Measurements from ENCODE around the gene KPTN. TPM values are rescaled to one million over a fixed set of nuclear protein-coding genes. Genes with fewer than 3 reads are reported as not detected.
"Not testable (repeated sequence)": the region's sequence is repeated elsewhere in the genome, so short reads cannot be mapped to it uniquely, and the experiment has no call there.

KPTN gene
- total RNA-seq, 1 donor from 2014 or later, result 16.3 TPM

GRCh38 chr19:47492137-47492533 lies 8.1 kb upstream of the KPTN start:
- no peak for DNase-seq (ENCODE audit: low spot score)

- DNase-seq (ENCODE audit: low spot score), result no peak
These were observed 7.5 kb upstream of the KPTN start for GRCh38 chr19:47491358-47492136.

DNA sequence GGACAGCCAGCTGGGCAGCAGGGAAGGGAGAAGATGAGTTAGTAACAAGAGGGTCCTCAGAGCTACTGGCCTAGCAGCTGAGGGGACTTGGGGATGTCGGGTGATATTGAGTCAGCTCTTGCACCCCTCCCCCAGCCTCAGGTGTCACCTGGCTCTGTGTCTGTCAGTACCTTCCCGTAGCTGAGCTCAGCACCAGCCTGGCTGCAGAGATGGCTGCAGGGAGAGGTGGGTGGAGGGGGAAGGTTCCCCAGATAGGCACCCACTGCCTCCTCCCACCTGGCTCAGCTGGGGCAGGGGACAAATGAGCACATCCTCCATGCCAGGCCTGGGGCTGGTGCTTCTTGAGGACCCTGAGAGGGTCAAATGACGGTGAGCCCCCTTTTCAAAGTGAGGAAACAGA lies 6.8 kb upstream of the KPTN start:
- DNase-seq (ENCODE audit: low spot score), result no peak

DNA sequence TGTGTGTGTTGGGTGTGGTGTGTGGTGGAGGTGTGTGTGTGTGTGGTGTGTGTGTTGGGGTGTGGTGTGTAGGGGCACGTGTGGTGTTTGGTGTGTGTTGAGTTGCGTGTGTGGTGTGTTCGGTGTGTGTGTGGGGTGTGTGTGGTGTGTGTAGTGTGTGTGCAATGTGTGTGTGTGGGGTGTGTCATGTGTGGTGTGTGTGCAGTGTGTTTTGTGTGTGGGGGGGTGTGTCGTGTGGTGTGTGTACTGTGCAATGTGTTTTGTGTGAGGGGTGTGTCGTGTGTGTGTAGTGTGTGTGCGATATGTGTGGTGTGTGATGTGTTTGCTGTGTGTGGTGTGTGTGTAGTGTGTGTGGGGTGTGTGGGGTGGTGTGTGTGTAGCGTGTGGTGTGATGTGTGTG lies 6.0 kb upstream of the KPTN start:
- no peak for DNase-seq (ENCODE audit: low spot score)

DNA sequence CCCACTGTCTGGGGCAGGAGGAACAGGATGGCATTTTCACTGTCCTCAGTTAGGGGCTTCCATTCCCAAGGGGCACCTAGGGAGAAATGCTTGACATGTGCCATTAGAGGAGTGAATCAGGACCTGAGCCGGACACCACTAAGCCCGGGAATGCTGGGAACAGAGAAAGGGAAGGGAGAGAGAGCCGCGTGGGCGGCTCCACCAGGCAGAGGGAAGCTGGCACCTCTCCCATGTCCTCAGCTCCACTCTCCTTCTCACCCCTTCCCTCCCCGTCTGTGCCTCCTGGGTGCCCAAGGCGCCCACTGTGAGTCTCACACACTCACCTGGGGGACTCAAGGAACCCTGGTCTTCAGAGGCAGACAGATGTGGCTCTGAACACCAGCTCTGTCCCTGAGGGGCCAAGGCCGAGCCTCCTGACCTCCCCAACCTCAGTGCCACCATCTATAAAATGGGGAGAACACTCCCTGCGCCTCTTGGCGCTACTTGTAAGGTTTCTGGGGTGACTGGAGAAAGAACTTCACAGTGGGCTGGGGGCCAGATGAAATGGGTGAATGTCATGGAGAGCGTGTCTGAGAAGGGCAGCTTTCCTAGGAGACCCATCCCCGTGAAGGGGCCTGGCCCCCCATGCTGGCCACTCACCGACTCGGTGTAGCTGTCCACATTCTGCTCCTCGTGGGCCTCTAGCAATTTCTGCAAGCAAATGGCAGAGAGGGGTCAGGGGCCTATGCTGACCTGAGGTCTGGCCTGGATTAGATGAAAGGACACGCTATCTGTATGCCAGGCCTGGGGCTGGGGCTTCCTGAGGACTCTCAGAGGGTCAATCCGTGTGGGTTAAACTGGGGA lies 5.3 kb upstream of the KPTN start:
- DNase-seq (ENCODE audit: low spot score), result no peak

DNA sequence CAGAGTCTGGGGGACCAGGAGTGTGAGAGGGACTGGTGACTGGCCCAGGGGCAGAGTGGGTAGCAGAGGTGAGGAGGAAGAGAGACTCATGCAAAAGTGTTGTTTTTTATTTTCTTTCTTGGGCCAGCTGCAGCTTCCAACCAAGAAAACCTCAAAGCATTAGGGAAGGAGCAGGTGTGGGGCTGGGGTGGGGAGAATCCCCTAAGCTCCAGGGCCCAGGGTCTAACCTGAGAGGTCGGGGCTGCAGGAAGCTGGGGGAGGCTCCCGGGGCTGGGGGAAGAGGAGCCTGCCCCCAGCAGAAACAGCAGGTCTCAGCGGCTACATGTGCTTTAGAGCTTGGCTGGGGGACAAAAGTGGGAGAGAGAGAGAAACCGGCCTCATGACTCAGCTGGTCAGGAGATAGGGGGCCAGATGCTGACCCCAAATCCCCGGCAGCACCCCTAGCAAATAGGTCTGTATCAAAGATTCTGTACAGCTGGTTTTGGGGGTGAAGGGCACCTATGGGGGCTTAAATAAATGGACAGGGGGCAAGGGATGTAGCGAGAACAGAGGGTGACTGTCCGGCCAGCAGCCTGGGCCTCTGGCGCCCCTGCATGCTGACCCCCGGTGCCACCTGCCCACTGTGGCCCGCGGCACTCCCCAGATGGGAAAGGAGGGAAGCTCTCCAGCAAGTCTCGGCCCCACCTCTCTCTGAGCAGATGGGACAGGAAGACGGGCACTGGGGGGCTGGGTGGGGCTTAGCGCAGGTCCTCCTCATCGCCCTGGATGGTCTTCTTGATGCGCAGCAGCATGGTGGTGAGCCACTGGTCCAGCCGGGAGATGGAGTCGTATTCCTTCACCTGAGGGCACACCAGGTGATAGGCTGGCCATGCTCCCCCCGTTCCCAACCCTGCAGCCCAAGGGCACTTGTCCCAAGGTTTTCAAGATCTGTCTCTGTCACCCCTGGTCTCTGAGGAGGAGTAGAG lies 3.8 kb upstream of the KPTN start:
- DNase-seq (ENCODE audit: low spot score), result no peak

DNA sequence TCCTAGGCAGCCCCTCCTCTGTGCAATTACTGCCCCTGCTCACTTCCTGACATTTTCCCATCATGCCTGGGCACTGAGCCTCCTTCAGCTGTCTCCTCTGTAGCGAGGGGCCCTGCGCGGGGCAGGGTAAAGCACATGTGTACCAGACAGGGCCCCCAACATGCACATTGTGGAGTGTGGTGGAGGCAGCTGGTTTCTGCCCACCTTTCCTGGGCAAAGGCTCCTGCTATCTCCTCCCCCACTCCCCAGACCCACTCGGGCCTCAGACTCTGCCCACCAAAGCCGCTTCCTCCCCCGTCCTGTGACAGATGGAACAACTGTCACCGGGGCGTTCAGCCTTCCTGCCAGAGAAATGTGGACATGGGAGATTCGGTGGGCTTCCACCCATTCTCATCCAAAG lies 2.9 kb upstream of the KPTN start:
- no peak for DNase-seq (ENCODE audit: low spot score)

- DNase-seq (ENCODE audit: low spot score), result not testable (repeated sequence)
These were observed 2.2 kb upstream of the KPTN start for GRCh38 chr19:47486220-47486619.

DNA sequence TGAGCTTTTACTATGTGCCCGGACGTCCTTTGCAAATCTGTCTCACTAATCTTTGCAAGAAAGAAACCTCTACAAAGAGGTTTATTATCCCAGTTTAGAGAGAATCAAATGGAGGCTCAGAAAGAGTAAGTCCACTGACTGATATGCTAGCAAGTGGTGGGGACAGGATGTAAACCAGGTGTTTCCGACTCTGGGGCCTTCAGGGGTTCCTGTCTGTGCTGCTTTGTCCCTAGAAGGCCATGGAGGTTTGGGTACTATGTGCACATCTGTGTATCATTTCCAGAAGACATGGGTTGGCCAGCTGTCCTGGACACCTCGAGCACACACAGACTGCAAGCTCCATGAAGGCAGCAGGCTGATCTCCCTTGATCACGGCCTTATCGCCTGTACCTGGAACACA lies 1.2 kb upstream of the KPTN start:
- no peak for DNase-seq (ENCODE audit: low spot score)

DNA sequence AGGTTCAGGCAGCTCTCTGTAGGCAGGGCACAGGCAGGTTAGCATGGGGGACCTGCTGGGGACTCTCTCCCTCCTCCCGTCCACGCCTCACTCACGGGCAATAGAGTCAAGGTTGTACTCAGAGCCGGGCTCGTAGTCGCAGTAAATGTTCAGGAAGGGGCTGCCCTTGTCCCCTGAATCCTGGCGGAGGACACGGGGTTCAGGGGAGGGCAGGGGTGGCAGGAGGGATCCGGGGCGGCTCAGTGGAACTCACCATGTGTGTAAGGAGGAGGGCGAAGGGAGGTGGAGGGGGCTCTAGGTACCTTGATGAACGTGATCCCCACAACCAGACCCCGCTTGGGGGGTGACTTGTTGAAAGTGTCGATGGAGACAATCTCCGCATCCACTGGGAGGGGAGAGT lies 819 bp downstream of the KPTN start:
- no peak for DNase-seq (ENCODE audit: low spot score)

- DNase-seq (ENCODE audit: low spot score), result no peak
These were observed 2.5 kb downstream of the KPTN start for GRCh38 chr19:47481460-47482052.

- DNase-seq (ENCODE audit: low spot score), result no peak
These were observed 3.4 kb downstream of the KPTN start for GRCh38 chr19:47480658-47481057.

- no peak for DNase-seq (ENCODE audit: low spot score)
These were observed 4.1 kb downstream of the KPTN start for GRCh38 chr19:47479701-47480503.

- DNase-seq (ENCODE audit: low spot score), result no peak
These were observed 7.5 kb downstream of the KPTN start for GRCh38 chr19:47476438-47476972.

- DNase-seq (ENCODE audit: low spot score), result no peak
These were observed 8.6 kb downstream of the KPTN start for GRCh38 chr19:47475465-47475864.

GRCh38 chr19:47473336-47473735 lies 10.7 kb downstream of the KPTN start:
- DNase-seq (ENCODE audit: low spot score), result no peak

DNA sequence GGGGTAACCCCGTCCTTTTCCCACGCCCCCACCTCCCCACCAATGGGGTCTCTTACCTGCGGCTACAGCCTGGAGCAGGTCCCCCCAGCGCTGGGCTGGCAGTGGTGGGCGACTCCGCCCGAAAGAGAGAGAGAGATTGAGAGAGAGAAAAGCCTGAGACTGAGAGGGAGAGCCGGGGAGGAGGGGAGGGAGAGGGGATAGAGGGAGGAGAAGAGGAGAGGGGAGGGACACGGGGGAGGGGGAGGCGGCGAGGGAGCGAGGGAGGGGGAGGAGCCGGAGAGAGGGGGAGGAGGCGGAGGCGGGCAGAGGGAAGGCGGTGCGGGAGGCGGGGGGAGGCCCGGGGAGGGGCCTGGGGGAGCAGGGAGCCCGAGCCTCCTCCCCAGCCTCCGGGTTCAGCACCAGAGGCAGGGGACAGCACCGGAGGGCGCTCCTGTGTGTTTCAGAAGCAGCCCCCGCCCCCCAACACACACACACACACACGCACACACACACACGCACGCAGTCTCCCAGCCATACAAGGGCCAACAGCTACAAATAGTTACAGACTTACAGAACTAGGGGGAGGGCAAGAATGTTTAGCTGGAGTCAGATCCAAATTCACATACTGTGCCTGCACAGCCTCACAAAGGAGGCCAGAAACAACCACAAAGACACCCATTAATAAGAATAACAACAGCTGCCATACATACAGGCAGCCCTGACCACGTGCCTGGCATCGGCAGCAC lies 12.1 kb downstream of the KPTN start, which contains the start of gene SLC8A2:
SLC8A2 (minus strand) TSS at position 161 of the 725 bp plus-strand sequence. CDS start 5,490 bp downstream, outside the sequence.
- peak; percentile 45 for DNase-seq (ENCODE audit: low spot score)

GRCh38 chr19:47471381-47471732 lies 12.7 kb downstream of the KPTN start:
- DNase-seq (ENCODE audit: low spot score), result no peak

- DNase-seq (ENCODE audit: low spot score), result no peak
These were observed 13.4 kb downstream of the KPTN start for GRCh38 chr19:47470447-47471195.

All from mucosa of gallbladder (tissue), 1 donor.